Left lung (tissue), 10 donors: ENCODE measurements around the gene STX3. TPM values are rescaled to one million over a fixed set of nuclear protein-coding genes. Genes with fewer than 3 reads are reported as not detected.
A peak's percentile ranks its signal among the peaks of the same experiment; 100 is the strongest.

Experiments
- ATAC-seq: fragments of 200-7000 bp; cut with Tn5 transposase; one replicate; pipeline ENCODE4 v1.9.1; 2020; ENCODE audit warnings: moderate library complexity
- DNase-seq, 4 donors: peaks; one replicate each; pipeline ENCODE4 v3.0.0-alpha.2; 2013 to 2020
- H3K27ac ChIP-seq, 2 donors: fragments of 200-600 bp; sonication (generic) in 1 of 2; one replicate each; pipeline versions ENCODE4 v1.5.0 to v1.8.0; 2020 to 2021
- H3K27me3 ChIP-seq, 2 donors: fragments of 200-600 bp; sonication (generic) in 1 of 2; one replicate each; pipeline versions ENCODE4 v1.5.0 to v1.8.0; 2020 to 2021
- H3K36me3 ChIP-seq, 2 donors: fragments of 200-600 bp; sonication (generic) in 1 of 2; one replicate each; pipeline versions ENCODE4 v1.5.0 to v1.8.0; 2020 to 2021
- H3K4me1 ChIP-seq, 2 donors: fragments of 200-600 bp; one replicate each; pipeline ENCODE4 v1.8.0; 2021
- H3K4me3 ChIP-seq, 2 donors: fragments of 200-600 bp; sonication (generic) in 1 of 2; one replicate each; pipeline versions ENCODE4 v1.5.0 to v1.8.0; 2020 to 2021; ENCODE audit warnings: mild to moderate bottlenecking in 1 of 2
- H3K9me3 ChIP-seq, 2 donors: fragments of 200-600 bp; sonication (generic) in 1 of 2; one replicate each; pipeline versions ENCODE4 v1.5.0 to v1.8.0; 2020 to 2021
- CTCF ChIP-seq, 2 donors: fragments of 200-600 bp; sonication (generic) in 1 of 2; IDR thresholded peaks; one replicate each; pipeline versions ENCODE4 v1.5.0 to v1.8.0; 2021; ENCODE audit warnings: antibody characterized with exemption in 2 of 2
- intact Hi-C, 2 donors: fragments of 100-400 bp; cut with DNase I; formaldehyde crosslinking; loops; one replicate each; pipeline versions ENCODE4 v1.11.2 to v1.14.2; 2022
- polyA plus RNA-seq, 6 donors: library from polyadenylated mRNA; unstranded; fragments of 120-200 nt; gene quantifications; one replicate each; pipeline ENCODE4 v1.2.1, GENCODE V29; 2013; ENCODE audit not compliant: insufficient read length in 6 of 6
- total RNA-seq, 2 donors: library from RNA; stranded (reverse); fragmentation: NEBNext Ultra II Directional; extraction: Animal tissue kit (Norgen Biotek cat#: 25700); gene quantifications; one replicate each; pipeline ENCODE4 v1.2.1, GENCODE V29; 2021
- donor health status: DM: no; HTN: yes; CAD: no.
- donor health status: DM: no; HTN: no; CAD: no.

The STX3 gene
- total and polyA plus RNA-seq, 8 donors: 26.8 to 66.7 (median 31.2) TPM

DNA sequence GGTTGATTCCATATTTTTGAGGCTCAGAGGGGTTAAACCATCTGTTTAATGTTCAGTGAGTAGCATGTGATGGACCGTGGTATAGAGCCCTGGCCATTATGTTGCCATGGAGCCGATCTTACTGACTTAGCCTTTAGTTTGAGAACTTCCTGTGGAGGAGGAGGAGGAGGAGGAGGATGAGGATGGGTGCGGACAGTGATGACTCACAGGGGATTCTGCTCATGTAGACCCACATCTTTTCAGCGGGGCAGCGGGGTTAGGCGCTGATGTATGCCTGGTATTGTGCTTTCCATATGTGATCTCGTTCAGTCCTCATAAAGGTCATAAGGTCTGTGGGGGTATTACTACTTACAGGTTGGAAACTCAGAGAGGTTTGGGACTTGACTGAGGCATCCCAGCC is 13.9 kb downstream of the STX3 start:
- no peak overlapping the region for H3K27ac ChIP-seq
- ATAC-seq (no peak), DNase-seq (no peak)
- no peaks in the 10 kb centered on the region for H3K9me3 ChIP-seq
- no peak overlapping the region for H3K4me3 ChIP-seq
- intact Hi-C loops: no loop called here
- H3K27me3 ChIP-seq: no peaks in the 10 kb centered on the region
- TF ChIP-seq CTCF (IDR thresholded peaks at IDR 0.05): no peak
- peaks cover 4 to 94% of the 10 kb centered on the region in 2 donors for H3K4me1 ChIP-seq
- H3K36me3 ChIP-seq: peaks cover 0 to 11% of the 10 kb centered on the region in 2 donors

DNA sequence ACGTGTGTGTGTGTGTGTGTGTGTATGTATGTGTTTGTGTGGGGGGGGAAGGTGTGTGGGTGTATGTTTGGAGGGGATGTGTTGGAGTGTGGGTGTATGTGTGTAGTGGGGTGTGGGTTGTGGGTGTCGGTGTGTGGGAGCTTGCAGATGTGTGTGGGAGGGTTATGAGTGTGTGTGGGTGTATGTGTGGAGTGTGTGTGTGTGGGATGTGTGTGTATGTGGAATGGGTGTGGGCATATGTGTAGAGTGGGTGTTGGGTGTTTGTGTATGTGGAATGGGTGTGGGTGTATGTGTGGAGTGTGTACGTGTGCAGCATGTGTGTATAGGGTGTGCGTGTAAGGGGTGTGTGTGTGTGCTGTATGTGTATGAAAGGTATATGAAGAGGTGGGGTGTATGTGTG is 14.7 kb downstream of the STX3 start:
- ATAC-seq: no peak
- no peak for TF ChIP-seq CTCF (IDR thresholded peaks at IDR 0.05)
- H3K4me1 ChIP-seq: peaks cover 4 to 88% of the 10 kb centered on the region in 2 donors
- no peak overlapping the region for H3K4me3 ChIP-seq
- H3K9me3 ChIP-seq: no peaks in the 10 kb centered on the region
- no peak for DNase-seq
- H3K27me3 ChIP-seq: no peaks in the 10 kb centered on the region
- intact Hi-C loops: no loop called here
- H3K36me3 ChIP-seq: peaks cover 0 to 18% of the 10 kb centered on the region in 2 donors
- H3K27ac ChIP-seq: peak overlapping the region in 1 of 2 donors; percentile 49

DNA sequence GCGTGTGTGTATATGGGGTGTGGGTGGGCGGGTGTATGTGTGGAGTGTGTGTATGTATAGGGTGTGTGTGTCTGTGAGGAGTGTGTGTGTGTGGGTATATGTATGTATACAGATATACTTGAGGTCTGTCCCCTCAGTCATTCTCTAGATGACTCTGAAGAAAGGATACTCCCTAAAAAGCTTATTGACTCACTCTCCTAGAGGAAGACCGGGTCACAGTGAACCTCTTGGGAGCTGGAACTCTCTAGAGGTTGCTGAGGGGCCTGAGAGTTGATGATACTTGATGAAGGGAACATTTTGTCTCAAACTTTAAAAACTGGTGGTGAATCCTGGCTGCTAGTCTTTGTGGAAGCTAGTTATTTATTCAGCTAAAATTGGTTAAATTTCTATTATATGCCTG is 15.1 kb downstream of the STX3 start:
- peaks cover 0 to 23% of the 10 kb centered on the region in 2 donors for H3K36me3 ChIP-seq
- intact Hi-C loops: no loop called here
- no peaks in the 10 kb centered on the region for H3K27me3 ChIP-seq
- no peak overlapping the region for H3K4me3 ChIP-seq
- no peak for ATAC-seq
- DNase-seq: no peak
- peak overlapping the region in 1 of 2 donors; percentile 49 for H3K27ac ChIP-seq
- H3K4me1 ChIP-seq: peaks cover 4 to 83% of the 10 kb centered on the region in 2 donors
- TF ChIP-seq CTCF (IDR thresholded peaks at IDR 0.05): no peak
- no peaks in the 10 kb centered on the region for H3K9me3 ChIP-seq

DNA sequence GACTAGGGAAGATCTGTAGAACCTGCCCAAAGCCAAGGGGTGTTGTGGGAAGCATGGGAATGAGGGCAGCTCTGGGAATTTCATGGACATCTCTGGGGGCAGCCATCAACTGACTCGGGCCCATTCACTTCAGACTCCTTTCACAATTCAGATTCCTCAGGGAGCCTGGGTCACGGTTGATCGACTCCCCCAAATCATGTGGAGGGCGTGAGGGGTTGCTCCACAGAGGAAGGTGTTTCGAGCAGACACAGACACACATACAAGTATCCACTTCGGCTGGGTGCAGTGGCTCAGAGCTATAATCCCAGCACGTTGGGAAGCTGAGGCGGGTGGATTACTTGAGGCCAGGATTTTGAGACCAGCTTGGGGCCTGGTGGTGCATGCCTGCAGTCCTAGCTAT is 15.7 kb downstream of the STX3 start:
- Histone ChIP-seq H3K4me3 (no peak overlapping the region), H3K4me1 (peaks cover 4 to 82% of the 10 kb centered on the region in 2 donors), H3K9me3 (no peaks in the 10 kb centered on the region), H3K27ac (peak overlapping the region in 1 of 2 donors; percentile 49), H3K36me3 (peaks cover 0 to 29% of the 10 kb centered on the region in 2 donors), H3K27me3 (no peaks in the 10 kb centered on the region)
- ATAC-seq: no peak
- no peak for TF ChIP-seq CTCF (IDR thresholded peaks at IDR 0.05)
- intact Hi-C loops: no loop called here
- no peak for DNase-seq

DNA sequence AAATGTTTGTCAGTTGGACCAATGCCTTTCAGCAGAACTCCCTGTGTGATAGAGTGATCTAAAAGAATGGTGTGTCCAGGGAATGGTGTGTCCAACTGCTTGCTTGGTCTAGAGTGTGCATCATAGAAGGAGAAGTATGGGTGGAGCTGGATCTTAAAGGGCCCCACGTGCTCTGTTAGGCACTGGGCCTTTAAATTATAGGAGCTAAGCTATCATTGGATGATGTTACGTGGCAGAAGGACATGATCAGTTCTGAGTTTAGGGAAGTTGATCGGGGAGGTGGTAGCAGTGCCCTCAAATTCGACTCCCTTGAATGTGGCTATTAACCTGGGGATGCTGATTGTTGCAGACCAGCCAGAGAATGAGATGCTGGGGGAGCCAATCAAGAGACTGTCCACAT is 16.4 kb downstream of the STX3 start:
- H3K9me3 ChIP-seq: no peaks in the 10 kb centered on the region
- TF ChIP-seq CTCF (IDR thresholded peaks at IDR 0.05): no peak
- intact Hi-C loops: no loop called here
- no peak overlapping the region for H3K4me3 ChIP-seq
- H3K27me3 ChIP-seq: no peaks in the 10 kb centered on the region
- DNase-seq: no peak
- ATAC-seq: peak; percentile 36
- peaks cover 0 to 29% of the 10 kb centered on the region in 2 donors for H3K36me3 ChIP-seq
- H3K4me1 ChIP-seq: peaks cover 4 to 82% of the 10 kb centered on the region in 2 donors
- H3K27ac ChIP-seq: peak overlapping the region in 1 of 2 donors; percentile 96
